ENCODE data around the gene ME3. TPM values are rescaled to one million over a fixed set of nuclear protein-coding genes. Genes with fewer than 3 reads are reported as not detected.

Gene ME3
- total RNA-seq, 1 donor from 2014 or later, result 33.4 TPM

DNA sequence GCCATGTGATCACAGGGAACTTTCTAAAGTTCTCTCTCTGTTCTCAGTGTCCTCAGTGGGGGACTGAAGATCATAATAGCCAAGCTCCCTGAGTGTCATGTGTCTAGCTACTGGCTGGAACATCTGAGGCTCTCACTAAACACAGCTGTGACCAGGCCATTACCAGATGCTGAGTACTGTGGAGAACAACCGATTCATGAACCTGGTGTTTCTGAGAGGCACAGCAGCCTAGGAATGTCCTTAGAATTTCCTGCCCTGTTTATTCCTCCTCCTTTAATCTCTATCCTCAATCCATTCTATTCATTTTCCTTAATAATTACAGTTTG, 93.0 kb downstream of the ME3 start:
- TF ChIP-seq, protein P1, sequence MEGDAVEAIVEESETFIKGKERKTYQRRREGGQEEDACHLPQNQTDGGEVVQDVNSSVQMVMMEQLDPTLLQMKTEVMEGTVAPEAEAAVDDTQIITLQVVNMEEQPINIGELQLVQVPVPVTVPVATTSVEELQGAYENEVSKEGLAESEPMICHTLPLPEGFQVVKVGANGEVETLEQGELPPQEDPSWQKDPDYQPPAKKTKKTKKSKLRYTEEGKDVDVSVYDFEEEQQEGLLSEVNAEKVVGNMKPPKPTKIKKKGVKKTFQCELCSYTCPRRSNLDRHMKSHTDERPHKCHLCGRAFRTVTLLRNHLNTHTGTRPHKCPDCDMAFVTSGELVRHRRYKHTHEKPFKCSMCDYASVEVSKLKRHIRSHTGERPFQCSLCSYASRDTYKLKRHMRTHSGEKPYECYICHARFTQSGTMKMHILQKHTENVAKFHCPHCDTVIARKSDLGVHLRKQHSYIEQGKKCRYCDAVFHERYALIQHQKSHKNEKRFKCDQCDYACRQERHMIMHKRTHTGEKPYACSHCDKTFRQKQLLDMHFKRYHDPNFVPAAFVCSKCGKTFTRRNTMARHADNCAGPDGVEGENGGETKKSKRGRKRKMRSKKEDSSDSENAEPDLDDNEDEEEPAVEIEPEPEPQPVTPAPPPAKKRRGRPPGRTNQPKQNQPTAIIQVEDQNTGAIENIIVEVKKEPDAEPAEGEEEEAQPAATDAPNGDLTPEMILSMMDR (IDR thresholded peaks at IDR 0.05; ENCODE audit: borderline replicate concordance), result no peak
- peak overlapping the region; percentile 77 for H3K27ac ChIP-seq (replicated peaks)
- no peak for DNase-seq
- H3K4me3 ChIP-seq, result no peak overlapping the region
- H3K36me3 ChIP-seq, result no peaks in the 10 kb centered on the region
- no peaks in the 10 kb centered on the region for H3K27me3 ChIP-seq (ENCODE audit: low read depth)
- H3K9me3 ChIP-seq (replicated peaks), result no peaks in the 10 kb centered on the region
- intact Hi-C loops (cut with micrococcal nuclease), result no loop called here
- peaks cover 57% of the 10 kb centered on the region for H3K4me1 ChIP-seq

GRCh38 chr11:86578727-86579405, 93.5 kb downstream of the ME3 start:
- Histone ChIP-seq H3K36me3 (no peaks in the 10 kb centered on the region), H3K4me3 (no peak overlapping the region), H3K27me3 (ENCODE audit: low read depth) (no peaks in the 10 kb centered on the region), H3K9me3 (replicated peaks) (no peaks in the 10 kb centered on the region), H3K27ac (replicated peaks) (peak overlapping the region; percentile 77), H3K4me1 (peaks cover 62% of the 10 kb centered on the region)
- TF ChIP-seq, protein P1 (IDR thresholded peaks at IDR 0.05; ENCODE audit: borderline replicate concordance), result no peak
- no peak for DNase-seq
- intact Hi-C loops (cut with micrococcal nuclease), result no loop called here

DNA sequence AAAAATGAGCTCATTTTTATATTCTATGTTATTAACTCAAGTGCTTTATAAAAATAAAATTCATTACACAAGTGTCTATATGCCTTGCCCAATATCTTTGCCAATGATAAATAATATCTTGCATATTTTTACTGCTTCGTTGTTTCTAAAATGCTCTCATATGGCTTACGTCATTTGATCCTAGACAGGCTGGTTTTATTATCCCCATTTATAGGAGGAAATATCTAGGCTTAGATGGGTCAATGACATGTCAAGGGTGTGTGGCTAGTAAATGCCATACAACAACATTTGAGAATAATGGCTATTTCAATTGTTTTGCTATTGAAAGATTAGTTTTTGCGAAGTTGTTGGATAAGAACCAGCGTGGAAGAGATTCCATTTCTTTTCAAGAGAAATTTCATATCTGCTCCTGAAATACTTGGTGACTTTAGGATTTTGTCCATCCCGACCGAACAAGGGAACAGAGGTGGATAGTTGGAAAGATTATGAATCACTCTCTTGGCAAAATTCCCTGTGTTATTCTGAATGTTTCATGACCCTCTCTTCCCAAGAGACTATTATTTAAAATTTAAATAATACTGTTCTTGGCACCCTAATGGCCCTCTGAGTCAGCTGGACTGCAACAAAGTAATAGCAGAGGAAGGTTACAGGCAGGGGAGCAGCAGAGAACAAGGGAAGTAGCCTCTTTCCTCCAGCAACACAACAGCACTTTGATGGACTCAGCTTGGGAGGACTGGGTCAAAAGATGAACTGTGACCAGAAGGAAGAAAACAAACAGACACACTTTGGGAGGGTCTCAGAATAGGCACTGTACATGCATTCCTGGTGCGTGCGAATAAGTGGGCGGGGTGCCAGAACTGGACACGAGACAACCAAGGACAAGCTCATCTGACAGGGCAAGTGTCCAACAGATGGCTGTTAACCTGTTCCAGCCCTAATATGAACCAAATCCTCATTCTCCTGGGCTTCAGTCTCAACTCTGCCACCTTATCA, 94.5 kb downstream of the ME3 start:
- H3K9me3 ChIP-seq (replicated peaks), result no peaks in the 10 kb centered on the region
- H3K4me1 ChIP-seq, result peaks cover 69% of the 10 kb centered on the region
- peak overlapping the region; percentile 77 for H3K27ac ChIP-seq (replicated peaks)
- intact Hi-C loops (cut with micrococcal nuclease), result no loop called here
- peak overlapping the region; percentile 17 for H3K4me3 ChIP-seq
- no peaks in the 10 kb centered on the region for H3K36me3 ChIP-seq
- H3K27me3 ChIP-seq (ENCODE audit: low read depth), result no peaks in the 10 kb centered on the region
- TF ChIP-seq, protein P1 (IDR thresholded peaks at IDR 0.05; ENCODE audit: borderline replicate concordance), result no peak
- peak; percentile 72 for DNase-seq

GRCh38 chr11:86576946-86577624, 95.3 kb downstream of the ME3 start:
- no peak overlapping the region for H3K4me3 ChIP-seq
- H3K27me3 ChIP-seq (ENCODE audit: low read depth), result no peaks in the 10 kb centered on the region
- H3K36me3 ChIP-seq, result no peaks in the 10 kb centered on the region
- H3K27ac ChIP-seq (replicated peaks), result peak overlapping the region; percentile 77
- peaks cover 69% of the 10 kb centered on the region for H3K4me1 ChIP-seq
- TF ChIP-seq, protein P1 (IDR thresholded peaks at IDR 0.05; ENCODE audit: borderline replicate concordance), result no peak
- DNase-seq, result no peak
- intact Hi-C loops (cut with micrococcal nuclease), result no loop called here
- H3K9me3 ChIP-seq (replicated peaks), result no peaks in the 10 kb centered on the region

GRCh38 chr11:86575927-86576326, 96.5 kb downstream of the ME3 start:
- Histone ChIP-seq H3K4me3 (no peak overlapping the region), H3K27ac (replicated peaks) (no peak overlapping the region), H3K9me3 (replicated peaks) (no peaks in the 10 kb centered on the region), H3K4me1 (peaks cover 68% of the 10 kb centered on the region), H3K27me3 (ENCODE audit: low read depth) (no peaks in the 10 kb centered on the region), H3K36me3 (no peaks in the 10 kb centered on the region)
- TF ChIP-seq, protein P1 (IDR thresholded peaks at IDR 0.05; ENCODE audit: borderline replicate concordance), result no peak
- intact Hi-C loops (cut with micrococcal nuclease), result no loop called here
- no peak for DNase-seq
